HepG2 (cell line): ENCODE measurements around the gene THRAP3. TPM values are rescaled to one million over a fixed set of nuclear protein-coding genes. Genes with fewer than 3 reads are reported as not detected.

ENCODE experiments used
- CHD2 ChIP-seq: IDR thresholded peaks from 2 replicates; pipeline ENCODE4 v1.6.1; 2011; ENCODE audit warnings: low read depth, low read length, improper control_type of control experiment
- DDIT3 ChIP-seq: sonication (generic); formaldehyde crosslinking; IDR thresholded peaks from 2 replicates; pipeline ENCODE4 v1.4.0; 2020; ENCODE audit warnings: mild to moderate bottlenecking, missing genetic modification reagents
- ELK4 ChIP-seq: sonication (generic); formaldehyde crosslinking; IDR thresholded peaks from 2 replicates; pipeline ENCODE4 v1.9.0; 2021; ENCODE audit warnings: missing genetic modification reagents, borderline replicate concordance
- ISL2 ChIP-seq: sonication (generic); formaldehyde crosslinking; IDR thresholded peaks from 2 replicates; pipeline ENCODE4 v1.5.0; 2020; ENCODE audit warnings: missing genetic modification reagents
- MYC ChIP-seq: sonication (generic); formaldehyde crosslinking; IDR thresholded peaks from 2 replicates; pipeline ENCODE4 v1.9.0; 2021; ENCODE audit warnings: missing genetic modification reagents, borderline replicate concordance
- RARG ChIP-seq: sonication (generic); formaldehyde crosslinking; IDR thresholded peaks from 2 replicates; pipeline ENCODE4 v1.4.0; 2020; ENCODE audit warnings: low read depth, mild to moderate bottlenecking, missing genetic modification reagents
- SIN3A ChIP-seq: IDR thresholded peaks from 2 replicates; pipeline ENCODE4 v1.6.1; 2011; ENCODE audit warnings: low read depth, mild to moderate bottlenecking, control low read depth, low read length, borderline replicate concordance
- ZNF10 ChIP-seq: sonication (generic); formaldehyde crosslinking; IDR thresholded peaks from 2 replicates; pipeline ENCODE4 v1.4.0; 2020; ENCODE audit warnings: mild to moderate bottlenecking, low read depth, missing genetic modification reagents, borderline replicate concordance
- ZNF235 ChIP-seq: sonication (generic); formaldehyde crosslinking; IDR thresholded peaks from 2 replicates; pipeline ENCODE4 v1.8.1; 2023; ENCODE audit warnings: mild to moderate bottlenecking, missing genetic modification reagents, borderline replicate concordance
- ZNF367 ChIP-seq: sonication (generic); formaldehyde crosslinking; IDR thresholded peaks from 2 replicates; pipeline ENCODE4 v1.4.0; 2020; ENCODE audit warnings: missing genetic modification reagents, borderline replicate concordance
- ZNF567 ChIP-seq: sonication (generic); formaldehyde crosslinking; IDR thresholded peaks from 2 replicates; pipeline ENCODE4 v1.8.1; 2023; ENCODE audit warnings: mild to moderate bottlenecking, missing genetic modification reagents, borderline replicate concordance
- ZNF768 ChIP-seq: sonication (generic); formaldehyde crosslinking; IDR thresholded peaks from 2 replicates; pipeline ENCODE4 v1.4.0; 2020; ENCODE audit warnings: missing genetic modification reagents
- ZNF773 ChIP-seq: sonication (generic); formaldehyde crosslinking; IDR thresholded peaks from 2 replicates; pipeline ENCODE4 v1.4.0; 2020; ENCODE audit warnings: missing genetic modification reagents, borderline replicate concordance
- polyA plus RNA-seq, 8 experiments: library from polyadenylated mRNA; depleted of rRNA in 3 of 8; stranded (reverse) in 7 of 8; unstranded in 1 of 8; fragments of >200 nt; fragmentation: Illumina TruSeq in 4 of 8; extraction: Trizol in 4 of 8; gene quantifications; 2 replicates each; pipeline versions ENCODE4 v1.2.1 to v1.2.3, GENCODE V29; 2011 to 2016; ENCODE audit warnings: low read depth in 4 of 8, missing spikeins in 1 of 8, mixed read lengths in 1 of 8; ENCODE audit not compliant: insufficient read depth in 1 of 8
- total RNA-seq, 5 experiments: library from RNA; depleted of rRNA; stranded (reverse); fragments of >200 nt; fragmentation: Illumina TruSeq; extraction: Trizol; gene quantifications; 2 replicates each; pipeline ENCODE4 v1.2.3, GENCODE V29; 2016; ENCODE audit warnings: low read depth in 1 of 5
- TF ChIP-seq, protein P1 (sequence below): sonication (generic); formaldehyde crosslinking; conservative IDR thresholded peaks from 2 replicates; pipeline ENCODE4 v1.8.1; 2023; ENCODE audit warnings: missing genetic modification reagents
- TF ChIP-seq, protein P2 (sequence below): sonication (generic); formaldehyde crosslinking; IDR thresholded peaks from 2 replicates; pipeline ENCODE4 v1.8.0; 2022; ENCODE audit warnings: mild to moderate bottlenecking, missing genetic modification reagents; ENCODE audit not compliant: insufficient replicate concordance
- TF ChIP-seq, protein P3 (sequence below): sonication (generic); formaldehyde crosslinking; IDR thresholded peaks from 2 replicates; pipeline ENCODE4 v1.5.1; 2020; ENCODE audit warnings: mild to moderate bottlenecking, missing genetic modification reagents, moderate library complexity
- TF ChIP-seq, protein P4 (sequence below): sonication (generic); formaldehyde crosslinking; IDR thresholded peaks from 2 replicates; pipeline ENCODE4 v1.4.0; 2020; ENCODE audit warnings: mild to moderate bottlenecking, missing genetic modification reagents

Gene THRAP3
- total and polyA plus RNA-seq, 2 of the 13 experiments (the other 11 are each of a cell fraction or from before 2014, with no cell fraction given), result 45.0 to 92.6 TPM

DNA sequence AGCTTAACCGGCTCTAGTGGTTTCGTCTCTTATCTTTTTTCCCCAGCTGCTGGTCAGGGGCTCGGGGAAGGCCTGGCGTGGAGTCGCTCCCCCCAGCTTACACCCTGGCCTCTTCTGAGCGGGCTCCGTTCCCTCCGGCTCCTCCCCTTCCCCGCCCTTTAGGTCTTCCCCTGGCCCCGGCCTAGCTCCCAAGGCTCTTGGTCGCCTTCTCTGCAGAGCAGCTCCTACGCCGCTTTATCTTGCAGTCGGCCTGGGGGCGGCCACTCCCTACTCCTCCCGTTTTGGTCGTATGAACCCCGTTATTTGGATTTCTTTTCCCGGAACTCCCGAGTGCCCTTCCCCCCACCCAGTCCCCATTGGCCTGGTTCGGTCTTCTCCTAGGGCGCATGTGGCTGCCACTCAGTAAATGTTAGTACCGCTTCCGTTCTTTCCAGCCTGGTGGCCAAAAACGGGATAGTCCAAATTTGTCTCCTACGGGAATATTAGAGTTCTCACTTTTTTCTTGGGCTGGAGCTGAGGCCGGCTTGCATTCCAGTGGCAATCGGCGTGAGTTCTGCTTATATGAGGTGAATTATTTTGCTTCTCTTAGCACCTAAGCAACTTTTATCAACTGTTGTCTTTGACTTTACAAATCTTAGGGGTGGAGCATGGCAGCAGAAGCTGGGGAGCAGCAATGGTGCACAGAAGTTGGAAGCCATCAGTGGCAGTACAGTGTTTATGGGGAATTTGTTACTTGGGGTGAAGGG is 467 bp downstream of the THRAP3 start (continued):
- TF ChIP-seq ZNF567 (no peak), ZNF235 (no peak; the same call in 1 of the 2 replicates), DDIT3 (CRISPR knock-in tag) (0 out of 2 replicates have a peak, but pooled peaks have one; percentile 55), ZNF768 (CRISPR knock-in tag) (no peak), ZNF773 (CRISPR knock-in tag) (no peak), ZNF367 (CRISPR knock-in tag) (0 out of 2 replicates have a peak, but pooled peaks have one; percentile 15), SIN3A (peak; percentile 73; the same call in 1 of the 2 replicates), MYC (CRISPR knock-in tag) (peak; percentile 66), RARG (CRISPR knock-in tag) (no peak), ELK4 (CRISPR knock-in tag) (peak; percentile 15; the same call in 1 of the 2 replicates), ISL2 (0 out of 2 replicates have a peak, but pooled peaks have one; percentile 8), ZNF10 (CRISPR knock-in tag) (no peak), CHD2 (no peak; the same call in 1 of the 2 replicates)
- TF ChIP-seq, protein P1, sequence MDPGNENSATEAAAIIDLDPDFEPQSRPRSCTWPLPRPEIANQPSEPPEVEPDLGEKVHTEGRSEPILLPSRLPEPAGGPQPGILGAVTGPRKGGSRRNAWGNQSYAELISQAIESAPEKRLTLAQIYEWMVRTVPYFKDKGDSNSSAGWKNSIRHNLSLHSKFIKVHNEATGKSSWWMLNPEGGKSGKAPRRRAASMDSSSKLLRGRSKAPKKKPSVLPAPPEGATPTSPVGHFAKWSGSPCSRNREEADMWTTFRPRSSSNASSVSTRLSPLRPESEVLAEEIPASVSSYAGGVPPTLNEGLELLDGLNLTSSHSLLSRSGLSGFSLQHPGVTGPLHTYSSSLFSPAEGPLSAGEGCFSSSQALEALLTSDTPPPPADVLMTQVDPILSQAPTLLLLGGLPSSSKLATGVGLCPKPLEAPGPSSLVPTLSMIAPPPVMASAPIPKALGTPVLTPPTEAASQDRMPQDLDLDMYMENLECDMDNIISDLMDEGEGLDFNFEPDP, result peak; percentile 90; the same call in 1 of the 2 replicates
- TF ChIP-seq, protein P2, sequence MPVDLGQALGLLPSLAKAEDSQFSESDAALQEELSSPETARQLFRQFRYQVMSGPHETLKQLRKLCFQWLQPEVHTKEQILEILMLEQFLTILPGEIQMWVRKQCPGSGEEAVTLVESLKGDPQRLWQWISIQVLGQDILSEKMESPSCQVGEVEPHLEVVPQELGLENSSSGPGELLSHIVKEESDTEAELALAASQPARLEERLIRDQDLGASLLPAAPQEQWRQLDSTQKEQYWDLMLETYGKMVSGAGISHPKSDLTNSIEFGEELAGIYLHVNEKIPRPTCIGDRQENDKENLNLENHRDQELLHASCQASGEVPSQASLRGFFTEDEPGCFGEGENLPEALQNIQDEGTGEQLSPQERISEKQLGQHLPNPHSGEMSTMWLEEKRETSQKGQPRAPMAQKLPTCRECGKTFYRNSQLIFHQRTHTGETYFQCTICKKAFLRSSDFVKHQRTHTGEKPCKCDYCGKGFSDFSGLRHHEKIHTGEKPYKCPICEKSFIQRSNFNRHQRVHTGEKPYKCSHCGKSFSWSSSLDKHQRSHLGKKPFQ (CRISPR knock-in tag), result peak; percentile 45
- TF ChIP-seq, protein P3, sequence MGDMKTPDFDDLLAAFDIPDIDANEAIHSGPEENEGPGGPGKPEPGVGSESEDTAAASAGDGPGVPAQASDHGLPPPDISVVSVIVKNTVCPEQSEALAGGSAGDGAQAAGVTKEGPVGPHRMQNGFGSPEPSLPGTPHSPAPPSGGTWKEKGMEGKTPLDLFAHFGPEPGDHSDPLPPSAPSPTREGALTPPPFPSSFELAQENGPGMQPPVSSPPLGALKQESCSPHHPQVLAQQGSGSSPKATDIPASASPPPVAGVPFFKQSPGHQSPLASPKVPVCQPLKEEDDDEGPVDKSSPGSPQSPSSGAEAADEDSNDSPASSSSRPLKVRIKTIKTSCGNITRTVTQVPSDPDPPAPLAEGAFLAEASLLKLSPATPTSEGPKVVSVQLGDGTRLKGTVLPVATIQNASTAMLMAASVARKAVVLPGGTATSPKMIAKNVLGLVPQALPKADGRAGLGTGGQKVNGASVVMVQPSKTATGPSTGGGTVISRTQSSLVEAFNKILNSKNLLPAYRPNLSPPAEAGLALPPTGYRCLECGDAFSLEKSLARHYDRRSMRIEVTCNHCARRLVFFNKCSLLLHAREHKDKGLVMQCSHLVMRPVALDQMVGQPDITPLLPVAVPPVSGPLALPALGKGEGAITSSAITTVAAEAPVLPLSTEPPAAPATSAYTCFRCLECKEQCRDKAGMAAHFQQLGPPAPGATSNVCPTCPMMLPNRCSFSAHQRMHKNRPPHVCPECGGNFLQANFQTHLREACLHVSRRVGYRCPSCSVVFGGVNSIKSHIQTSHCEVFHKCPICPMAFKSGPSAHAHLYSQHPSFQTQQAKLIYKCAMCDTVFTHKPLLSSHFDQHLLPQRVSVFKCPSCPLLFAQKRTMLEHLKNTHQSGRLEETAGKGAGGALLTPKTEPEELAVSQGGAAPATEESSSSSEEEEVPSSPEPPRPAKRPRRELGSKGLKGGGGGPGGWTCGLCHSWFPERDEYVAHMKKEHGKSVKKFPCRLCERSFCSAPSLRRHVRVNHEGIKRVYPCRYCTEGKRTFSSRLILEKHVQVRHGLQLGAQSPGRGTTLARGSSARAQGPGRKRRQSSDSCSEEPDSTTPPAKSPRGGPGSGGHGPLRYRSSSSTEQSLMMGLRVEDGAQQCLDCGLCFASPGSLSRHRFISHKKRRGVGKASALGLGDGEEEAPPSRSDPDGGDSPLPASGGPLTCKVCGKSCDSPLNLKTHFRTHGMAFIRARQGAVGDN (CRISPR knock-in tag), result peak; percentile 65
- TF ChIP-seq, protein P4, sequence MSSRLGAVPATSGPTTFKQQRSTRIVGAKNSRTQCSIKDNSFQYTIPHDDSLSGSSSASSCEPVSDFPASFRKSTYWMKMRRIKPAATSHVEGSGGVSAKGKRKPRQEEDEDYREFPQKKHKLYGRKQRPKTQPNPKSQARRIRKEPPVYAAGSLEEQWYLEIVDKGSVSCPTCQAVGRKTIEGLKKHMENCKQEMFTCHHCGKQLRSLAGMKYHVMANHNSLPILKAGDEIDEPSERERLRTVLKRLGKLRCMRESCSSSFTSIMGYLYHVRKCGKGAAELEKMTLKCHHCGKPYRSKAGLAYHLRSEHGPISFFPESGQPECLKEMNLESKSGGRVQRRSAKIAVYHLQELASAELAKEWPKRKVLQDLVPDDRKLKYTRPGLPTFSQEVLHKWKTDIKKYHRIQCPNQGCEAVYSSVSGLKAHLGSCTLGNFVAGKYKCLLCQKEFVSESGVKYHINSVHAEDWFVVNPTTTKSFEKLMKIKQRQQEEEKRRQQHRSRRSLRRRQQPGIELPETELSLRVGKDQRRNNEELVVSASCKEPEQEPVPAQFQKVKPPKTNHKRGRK (CRISPR knock-in tag), result no peak
